SU-DHL-6 (cell line): Measurements from ENCODE around the gene HOXA9.

Experiments
- CTCF ChIP-seq: fragments of 200-600 bp; sonication (generic); IDR thresholded peaks from one replicate; pipeline ENCODE4 v1.5.1; 2017; ENCODE audit warnings: antibody characterized with exemption, mild to moderate bottlenecking, low read length, moderate library complexity; ENCODE audit not compliant: insufficient read depth, poor library complexity, severe bottlenecking
- EZH2phosphoT487 ChIP-seq: fragments of 200-600 bp; sonication (generic), shearing (Covaris generic); conservative IDR thresholded peaks from 2 replicates; pipeline ENCODE4 v1.6.1; 2018; ENCODE audit warnings: mild to moderate bottlenecking, antibody characterized with exemption, low read length, moderate library complexity, mixed read lengths

GRCh38 chr7:27157702-27158431 is 7.5 kb downstream of the HOXA9 start:
- TF ChIP-seq CTCF (no peak), EZH2phosphoT487 (no peak)
